Measurements from ENCODE around the gene DBR1. TPM values are rescaled to one million over a fixed set of nuclear protein-coding genes. Genes with fewer than 3 reads are reported as not detected.

The DBR1 gene
- total RNA-seq, 1 donor from 2014 or later, result 2.0 TPM

- H3K9me3 ChIP-seq, result no peaks in the 10 kb centered on the region
- DNase-seq (ENCODE audit: low spot score in 2 of 2), result no peak
- no peaks in the 10 kb centered on the region for H3K36me3 ChIP-seq
- TF ChIP-seq CTCF (IDR thresholded peaks at IDR 0.05), result no peak
- intact Hi-C loops (cut with DNase I), result no loop called here
- H3K27ac ChIP-seq, result no peak overlapping the region
- no peaks in the 10 kb centered on the region for H3K4me1 ChIP-seq
- no peaks in the 10 kb centered on the region for H3K27me3 ChIP-seq
- no peak overlapping the region for H3K4me3 ChIP-seq
These were observed 33.8 kb downstream of the DBR1 start for GRCh38 chr3:138140940-138141339.

- Histone ChIP-seq H3K36me3 (no peaks in the 10 kb centered on the region), H3K27ac (no peak overlapping the region), H3K4me1 (no peaks in the 10 kb centered on the region), H3K4me3 (no peak overlapping the region), H3K9me3 (no peaks in the 10 kb centered on the region), H3K27me3 (no peaks in the 10 kb centered on the region)
- intact Hi-C loops (cut with DNase I), result no loop called here
- no peak for TF ChIP-seq CTCF (IDR thresholded peaks at IDR 0.05)
- no peak for DNase-seq (ENCODE audit: low spot score in 2 of 2)
These were observed 35.0 kb downstream of the DBR1 start for GRCh38 chr3:138139691-138140090.

- no peaks in the 10 kb centered on the region for H3K9me3 ChIP-seq
- intact Hi-C loops (cut with DNase I), result no loop called here
- no peaks in the 10 kb centered on the region for H3K27me3 ChIP-seq
- DNase-seq (ENCODE audit: low spot score in 2 of 2), result no peak
- no peak for TF ChIP-seq CTCF (IDR thresholded peaks at IDR 0.05)
- H3K36me3 ChIP-seq, result no peaks in the 10 kb centered on the region
- H3K4me3 ChIP-seq, result no peak overlapping the region
- no peaks in the 10 kb centered on the region for H3K4me1 ChIP-seq
- H3K27ac ChIP-seq, result no peak overlapping the region
These were observed 36.9 kb downstream of the DBR1 start for GRCh38 chr3:138137861-138138260.

- no peak for DNase-seq (ENCODE audit: low spot score in 2 of 2)
- Histone ChIP-seq H3K36me3 (no peaks in the 10 kb centered on the region), H3K9me3 (no peaks in the 10 kb centered on the region), H3K27me3 (no peaks in the 10 kb centered on the region), H3K27ac (no peak overlapping the region), H3K4me1 (no peaks in the 10 kb centered on the region), H3K4me3 (no peak overlapping the region)
- intact Hi-C loops (cut with DNase I), result no loop called here
- TF ChIP-seq CTCF (IDR thresholded peaks at IDR 0.05), result no peak
These were observed 38.5 kb downstream of the DBR1 start for GRCh38 chr3:138136201-138136600.

- Histone ChIP-seq H3K36me3 (no peaks in the 10 kb centered on the region), H3K27me3 (no peaks in the 10 kb centered on the region), H3K9me3 (no peaks in the 10 kb centered on the region), H3K27ac (no peak overlapping the region), H3K4me1 (no peaks in the 10 kb centered on the region), H3K4me3 (no peak overlapping the region)
- DNase-seq (ENCODE audit: low spot score in 2 of 2), result no peak
- no peak for TF ChIP-seq CTCF (IDR thresholded peaks at IDR 0.05)
- intact Hi-C loops (cut with DNase I), result no loop called here
These were observed 38.9 kb downstream of the DBR1 start for GRCh38 chr3:138135833-138136194.

GRCh38 chr3:138135146-138135832 is 39.4 kb downstream of the DBR1 start:
- intact Hi-C loops (cut with DNase I), result no loop called here
- no peak for TF ChIP-seq CTCF (IDR thresholded peaks at IDR 0.05)
- Histone ChIP-seq H3K27ac (no peak overlapping the region), H3K36me3 (no peaks in the 10 kb centered on the region), H3K27me3 (no peaks in the 10 kb centered on the region), H3K4me3 (no peak overlapping the region), H3K9me3 (no peaks in the 10 kb centered on the region), H3K4me1 (no peaks in the 10 kb centered on the region)
- DNase-seq (ENCODE audit: low spot score in 2 of 2), result no peak

Data from ascending aorta (tissue), 2 donors.